COLO668 (cell line): Measurements from ENCODE around the gene ALX3.
A peak's percentile ranks its signal among the peaks of the same experiment; 100 is the strongest.
"Not testable (repeated sequence)": the region's sequence is repeated elsewhere in the genome, so short reads cannot be mapped to it uniquely, and the experiment has no call there.

Experiments
- DNase-seq: peaks from one replicate; lab custom pipeline; 2025; ENCODE audit not compliant: unreplicated experiment; lab: John Stamatoyannopoulos, UW

ALX3 gene

GRCh38 chr1:110089561-110090275 lies 19.2 kb upstream of the ALX3 start:
- DNase-seq: no peak

DNA sequence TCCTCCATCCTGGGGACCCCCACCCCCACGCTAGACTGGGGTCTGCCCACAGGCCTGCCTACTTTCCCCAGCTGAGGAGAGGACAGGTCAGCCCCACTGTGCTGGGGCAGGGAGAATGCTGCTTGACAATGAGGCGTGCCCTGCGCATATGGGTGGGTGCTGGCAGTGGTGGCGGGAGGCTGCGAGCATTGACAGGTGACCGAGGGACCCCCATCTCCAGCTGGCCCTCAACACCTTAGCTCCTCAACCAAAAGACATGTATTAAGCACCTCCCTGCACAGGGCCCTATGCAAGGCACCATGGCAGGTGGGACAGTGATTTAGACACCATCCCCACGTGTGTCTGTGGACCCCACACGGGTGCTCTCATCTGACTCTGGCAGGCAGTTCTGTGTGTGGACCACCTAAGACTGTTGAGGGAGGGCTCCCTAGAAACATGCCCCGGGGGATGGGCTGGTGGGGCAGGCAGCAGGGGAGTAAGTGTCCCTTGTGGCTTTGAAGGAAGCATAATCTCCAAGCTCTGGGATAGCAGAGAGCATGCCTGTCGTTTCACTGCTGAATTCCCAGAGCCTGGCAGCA lies 18.4 kb upstream of the ALX3 start:
- DNase-seq: no peak

DNA sequence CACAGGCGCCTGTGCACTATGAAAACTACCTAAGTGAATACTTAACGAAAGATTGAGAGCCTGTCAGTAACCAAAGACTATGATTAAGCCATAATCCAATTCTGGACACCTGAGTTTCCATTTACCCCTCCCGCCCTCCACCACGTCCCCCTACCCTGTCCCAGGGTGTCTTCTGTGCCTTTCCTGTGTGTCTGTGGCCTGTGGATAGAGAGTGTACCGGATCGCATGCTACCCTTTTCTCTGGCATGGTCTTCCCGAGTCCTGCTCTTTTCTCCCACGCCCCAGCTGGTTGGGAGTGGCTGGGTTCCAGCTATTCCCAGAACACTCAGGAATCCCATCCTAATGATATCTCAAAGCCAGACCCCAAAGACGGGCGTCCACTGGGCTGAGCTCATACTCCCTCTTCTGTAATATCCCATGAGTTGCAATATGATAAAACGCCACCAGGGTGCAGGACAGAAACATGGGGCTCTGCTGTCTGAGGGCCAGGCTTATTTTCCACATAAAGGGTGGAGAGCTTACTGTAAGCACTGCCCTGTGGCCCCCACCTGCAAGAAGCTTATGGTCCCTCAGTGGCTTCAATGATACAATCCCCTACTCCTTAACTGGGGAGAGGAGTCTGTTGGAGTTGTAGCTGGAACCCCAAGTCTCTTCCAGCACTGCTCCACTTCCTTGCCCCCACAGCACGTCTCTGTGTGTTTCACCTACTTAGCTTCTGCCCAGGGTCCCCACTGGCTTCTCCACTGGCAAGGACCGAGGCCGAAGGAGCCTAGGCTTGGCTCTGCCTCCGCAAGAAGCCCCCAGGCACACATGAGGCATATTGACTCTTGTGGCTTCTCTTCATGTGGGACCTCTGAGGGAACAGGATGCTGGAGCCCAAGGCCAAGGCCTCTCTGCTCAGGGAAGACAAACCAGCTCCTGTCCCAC lies 17.6 kb upstream of the ALX3 start:
- DNase-seq: peak; percentile 68

GRCh38 chr1:110086961-110087360 lies 16.5 kb upstream of the ALX3 start:
- DNase-seq: no peak

GRCh38 chr1:110085671-110086070 lies 15.2 kb upstream of the ALX3 start:
- DNase-seq: no peak

- DNase-seq: peak; percentile 36
These were observed 14.0 kb upstream of the ALX3 start for GRCh38 chr1:110084227-110085078.

DNA sequence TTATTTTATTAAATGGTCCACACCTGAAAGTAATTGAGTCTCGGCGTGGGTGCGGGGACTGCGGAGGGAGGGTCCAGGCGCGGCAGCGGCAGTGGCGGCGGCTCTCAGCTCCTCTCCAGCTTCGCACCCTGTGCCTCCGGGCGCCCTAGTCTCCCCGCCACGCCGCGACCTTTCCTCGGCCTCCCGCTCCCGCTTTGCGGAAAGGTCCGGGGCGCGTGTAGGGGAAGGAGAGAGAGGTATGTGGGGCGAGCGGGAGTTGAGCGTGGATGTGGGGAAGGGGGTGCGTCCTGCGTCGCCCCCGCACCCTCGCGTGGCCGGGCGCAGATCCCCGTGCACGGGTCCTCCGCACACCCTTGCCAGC lies 13.4 kb upstream of the ALX3 start:
- no peak for DNase-seq

- no peak for DNase-seq
These were observed 12.8 kb upstream of the ALX3 start for GRCh38 chr1:110083061-110083865.

GRCh38 chr1:110082477-110082876 lies 12.0 kb upstream of the ALX3 start:
- DNase-seq: no peak

DNA sequence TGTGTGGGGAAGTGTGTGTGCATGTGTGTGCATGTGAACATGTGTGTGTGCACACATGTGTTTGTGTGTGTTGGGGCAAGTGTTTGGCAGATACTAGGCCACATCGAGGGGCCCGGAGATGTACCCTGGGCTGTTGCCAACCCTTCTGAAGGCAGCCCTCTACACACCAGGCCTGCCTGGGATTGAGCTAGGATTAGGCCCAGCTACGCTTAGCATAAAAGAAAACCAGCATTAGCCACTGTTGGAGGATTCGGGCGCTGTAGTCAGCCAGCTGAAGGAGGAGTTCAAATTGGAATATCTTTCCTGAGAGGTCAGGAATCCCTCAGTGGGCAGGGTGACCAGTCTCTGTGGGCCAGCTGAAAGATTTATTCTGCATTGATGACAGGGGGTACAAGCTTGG lies 10.6 kb upstream of the ALX3 start:
- no peak for DNase-seq

DNA sequence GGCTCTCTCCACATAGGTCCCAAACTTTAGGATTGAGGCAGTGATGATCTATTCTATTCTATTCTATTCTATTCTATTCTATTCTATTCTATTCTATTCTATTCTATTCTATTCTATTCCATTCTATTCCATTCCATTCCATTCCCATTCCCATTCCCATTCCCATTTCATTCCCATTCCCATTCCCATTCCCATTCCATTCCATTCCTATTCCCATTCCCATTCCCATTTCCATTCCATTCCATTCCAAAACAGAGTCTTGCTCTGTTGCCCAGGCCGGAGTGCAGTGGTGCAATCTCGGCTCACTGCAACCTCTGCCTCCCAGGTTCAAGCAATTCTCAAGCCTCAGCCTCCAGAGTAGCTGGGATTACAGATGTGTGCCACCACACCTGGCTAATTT lies 9.5 kb upstream of the ALX3 start:
- DNase-seq: not testable (repeated sequence)

DNA sequence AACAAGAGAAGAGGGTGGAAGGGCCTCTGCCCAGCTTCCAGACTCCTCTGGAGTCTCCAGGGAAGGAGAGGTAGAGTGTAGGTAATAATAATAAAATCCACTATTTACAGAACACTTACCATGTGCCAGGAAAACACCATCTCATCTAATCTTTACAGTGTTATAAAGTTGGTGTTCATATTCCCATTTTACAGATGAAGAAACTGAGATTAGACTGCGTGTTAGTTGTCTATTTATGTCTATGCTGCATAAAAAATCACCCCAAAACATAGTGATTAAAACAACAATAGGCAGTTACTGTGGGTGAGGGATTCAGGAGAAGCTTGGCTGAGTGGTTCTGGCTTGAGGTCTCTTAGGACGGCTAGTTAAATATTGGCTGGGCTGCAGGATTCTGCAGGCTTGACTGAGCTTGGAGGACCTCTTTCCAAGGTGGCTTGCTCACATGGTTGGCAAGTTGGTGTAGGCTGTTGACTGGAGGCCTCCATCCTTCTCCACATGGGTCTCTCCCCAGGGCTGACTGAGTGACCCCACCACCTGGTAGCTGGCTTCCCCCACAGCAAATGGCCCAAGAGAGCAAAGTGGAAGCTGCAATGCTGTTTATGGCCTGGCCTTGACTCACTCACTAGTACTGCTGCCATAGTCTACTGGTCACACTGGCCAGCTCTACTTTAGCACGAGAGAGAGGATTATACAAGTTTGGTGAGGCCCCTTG lies 6.5 kb upstream of the ALX3 start:
- DNase-seq: no peak

- no peak for DNase-seq
These were observed 3.7 kb upstream of the ALX3 start for GRCh38 chr1:110074166-110074565.

GRCh38 chr1:110070282-110070669 lies 196 bp downstream of the ALX3 start:
- DNase-seq: peak; percentile 54

GRCh38 chr1:110069404-110070281 lies 829 bp downstream of the ALX3 start:
- no peak for DNase-seq

GRCh38 chr1:110068646-110069403 lies 1.6 kb downstream of the ALX3 start:
- no peak for DNase-seq

- no peak for DNase-seq
These were observed 2.4 kb downstream of the ALX3 start for GRCh38 chr1:110067893-110068645.
